Parathyroid adenoma (tissue), 2 donors: ENCODE data around the gene SLC17A7.

ENCODE experiments used
- H2AFZ ChIP-seq: fragments of 300-600 bp; sonication (generic); one replicate; pipeline ENCODE4 v1.7.0; 2017; ENCODE audit warnings: antibody characterized with exemption, mild to moderate bottlenecking
- H3K27ac ChIP-seq: fragments of 300-600 bp; sonication (generic); one replicate; pipeline ENCODE4 v1.7.0; 2017
- H3K27me3 ChIP-seq: fragments of 300-600 bp; sonication (generic); one replicate; pipeline ENCODE4 v1.7.0; 2017; ENCODE audit warnings: low read length; ENCODE audit not compliant: control insufficient read depth, insufficient read depth
- H3K36me3 ChIP-seq: fragments of 300-600 bp; sonication (generic); one replicate; pipeline ENCODE4 v1.7.0; 2017; ENCODE audit warnings: low read length; ENCODE audit not compliant: control insufficient read depth, insufficient read depth
- H3K4me1 ChIP-seq: fragments of 300-600 bp; sonication (generic); one replicate; pipeline ENCODE4 v1.7.0; 2017; ENCODE audit warnings: control low read depth
- H3K4me2 ChIP-seq: fragments of 300-600 bp; sonication (generic); one replicate; pipeline ENCODE4 v1.7.0; 2017; ENCODE audit warnings: low read length
- H3K4me3 ChIP-seq: fragments of 300-600 bp; sonication (generic); one replicate; pipeline ENCODE4 v1.7.0; 2017; ENCODE audit warnings: low read depth, low read length
- H3K79me2 ChIP-seq: fragments of 300-600 bp; sonication (generic); one replicate; pipeline ENCODE4 v1.7.0; 2017; ENCODE audit warnings: control low read depth
- H3K9ac ChIP-seq: fragments of 300-600 bp; sonication (generic); one replicate; pipeline ENCODE4 v1.7.0; 2017; ENCODE audit warnings: mild to moderate bottlenecking
- H3K9me3 ChIP-seq: fragments of 300-600 bp; sonication (generic); one replicate; pipeline ENCODE4 v1.7.0; 2017; ENCODE audit warnings: low read length; ENCODE audit not compliant: control insufficient read depth
- CTCF ChIP-seq: fragments of 300-600 bp; sonication (generic); IDR thresholded peaks from one replicate; pipeline ENCODE4 v1.7.0; 2017; ENCODE audit warnings: antibody characterized with exemption, mild to moderate bottlenecking
- donor health status: primary hyperparathyroidism.

SLC17A7 gene

DNA sequence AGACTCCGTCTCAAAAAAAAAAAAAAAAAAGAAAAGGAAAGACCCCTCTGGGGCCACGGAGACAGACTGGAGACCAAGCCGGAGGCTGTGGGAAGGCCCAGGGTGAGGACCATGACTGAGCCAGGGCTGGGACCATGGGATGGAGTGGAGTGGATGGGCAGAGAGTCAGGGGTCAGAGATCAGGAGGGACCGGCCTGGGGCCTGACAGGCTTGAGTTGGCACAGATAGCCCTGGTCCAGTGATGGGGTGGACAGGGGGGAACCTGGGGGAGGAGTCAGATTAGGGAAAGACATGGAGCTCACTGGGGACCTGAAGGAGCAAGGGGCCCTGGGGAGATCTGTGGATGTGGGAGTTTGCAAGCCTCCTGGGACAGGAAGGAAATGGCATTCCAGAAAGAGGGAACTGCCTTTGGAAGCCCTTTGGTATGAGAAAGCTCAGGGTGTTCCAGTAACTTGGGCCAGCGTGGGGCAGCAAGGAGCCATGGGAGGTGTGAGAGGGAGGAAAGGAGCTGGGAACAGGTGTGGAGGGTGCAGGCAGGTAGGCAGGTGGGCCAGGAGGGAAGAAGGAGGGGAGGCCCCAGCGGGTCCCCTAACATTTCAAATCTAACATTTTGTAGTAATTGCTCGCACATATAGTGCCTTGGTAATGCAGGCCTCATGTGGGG lies 39.8 kb upstream of the SLC17A7 start:
- no peak for TF ChIP-seq CTCF
- H3K36me3 ChIP-seq: no peaks in the 10 kb centered on the region
- no peak overlapping the region for H3K9ac ChIP-seq
- H3K27me3 ChIP-seq: no peaks in the 10 kb centered on the region
- H2AFZ ChIP-seq: no peak overlapping the region
- no peaks in the 10 kb centered on the region for H3K9me3 ChIP-seq
- no peak overlapping the region for H3K27ac ChIP-seq
- H3K4me1 ChIP-seq: no peaks in the 10 kb centered on the region
- H3K4me2 ChIP-seq: no peak overlapping the region
- H3K79me2 ChIP-seq: no peaks in the 10 kb centered on the region
- no peak overlapping the region for H3K4me3 ChIP-seq

GRCh38 chr19:49479975-49480628 lies 38.8 kb upstream of the SLC17A7 start:
- no peak overlapping the region for H3K27ac ChIP-seq
- no peak for TF ChIP-seq CTCF
- no peaks in the 10 kb centered on the region for H3K36me3 ChIP-seq

GRCh38 chr19:49475995-49476880 lies 34.9 kb upstream of the SLC17A7 start:
- Histone ChIP-seq H3K4me1 (peaks cover 4% of the 10 kb centered on the region), H3K4me3 (no peak overlapping the region), H3K9ac (no peak overlapping the region), H3K79me2 (no peaks in the 10 kb centered on the region), H3K36me3 (no peaks in the 10 kb centered on the region), H2AFZ (no peak overlapping the region), H3K9me3 (no peaks in the 10 kb centered on the region), H3K27me3 (no peaks in the 10 kb centered on the region), H3K4me2 (no peak overlapping the region), H3K27ac (no peak overlapping the region)
- no peak for TF ChIP-seq CTCF

More at GRCh38 chr19:49479975-49480628, 38.8 kb upstream of the SLC17A7 start:
- Histone ChIP-seq H3K9me3 (no peaks in the 10 kb centered on the region), H3K4me3 (no peak overlapping the region), H3K9ac (no peak overlapping the region), H2AFZ (no peak overlapping the region), H3K27me3 (no peaks in the 10 kb centered on the region), H3K4me1 (no peaks in the 10 kb centered on the region), H3K4me2 (no peak overlapping the region), H3K79me2 (no peaks in the 10 kb centered on the region)

DNA sequence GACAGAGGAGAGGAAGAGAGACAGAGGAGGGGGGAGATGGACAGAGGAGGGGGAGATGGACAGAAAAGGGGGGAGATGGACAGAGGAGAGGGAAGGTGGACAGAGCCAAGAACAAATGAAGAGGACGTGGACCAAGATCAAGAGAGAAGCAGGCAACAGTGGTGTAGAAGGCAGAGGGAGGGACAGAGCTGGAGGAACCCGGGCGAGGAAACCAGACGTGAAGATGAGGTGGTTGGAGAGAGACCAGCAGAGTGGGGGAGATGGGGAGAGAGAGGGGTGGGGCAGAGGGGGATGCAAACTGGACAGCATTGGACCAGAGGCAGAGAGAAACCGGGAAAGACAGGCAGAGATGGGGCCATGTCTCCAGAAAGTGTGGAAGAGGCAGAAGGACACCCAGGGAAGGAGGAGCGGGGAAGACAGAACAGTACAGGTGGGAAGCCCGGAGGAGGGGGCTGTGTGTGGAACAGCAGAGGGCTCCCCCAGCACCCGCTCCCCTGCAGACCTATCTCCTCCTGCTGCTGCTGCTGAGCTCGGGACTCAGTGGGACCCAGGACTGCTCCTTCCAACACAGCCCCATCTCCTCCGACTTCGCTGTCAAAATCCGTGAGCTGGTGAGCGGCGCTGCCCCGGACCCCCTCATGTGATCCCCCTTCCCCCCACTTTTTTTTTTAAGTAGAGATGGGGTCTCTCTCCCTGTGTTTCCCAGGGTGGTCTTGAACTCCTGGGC lies 34.0 kb upstream of the SLC17A7 start:
- H3K4me3 ChIP-seq: no peak overlapping the region
- no peaks in the 10 kb centered on the region for H3K36me3 ChIP-seq
- no peaks in the 10 kb centered on the region for H3K27me3 ChIP-seq
- TF ChIP-seq CTCF: no peak
- H3K9me3 ChIP-seq: no peaks in the 10 kb centered on the region
- no peak overlapping the region for H3K27ac ChIP-seq
- no peak overlapping the region for H3K9ac ChIP-seq
- peaks cover 4% of the 10 kb centered on the region for H3K4me1 ChIP-seq
- no peak overlapping the region for H3K4me2 ChIP-seq
- H3K79me2 ChIP-seq: no peaks in the 10 kb centered on the region
- no peak overlapping the region for H2AFZ ChIP-seq
